NCI-H146 (cell line): Measurements from ENCODE around the gene DSE.

Source experiments
- DNase-seq: peaks from one replicate; lab custom pipeline; 2025; lab: John Stamatoyannopoulos, UW

DSE gene

GRCh38 chr6:116447496-116448011 is 76.8 kb downstream of the DSE start:
- DNase-seq, result no peak

- DNase-seq, result no peak
These were observed 78.8 kb downstream of the DSE start for GRCh38 chr6:116449565-116449964.

GRCh38 chr6:116450185-116450710 is 79.5 kb downstream of the DSE start:
- no peak for DNase-seq

- no peak for DNase-seq
These were observed 80.3 kb downstream of the DSE start for GRCh38 chr6:116450769-116451740.

GRCh38 chr6:116451916-116452315 is 81.2 kb downstream of the DSE start:
- no peak for DNase-seq

- no peak for DNase-seq
These were observed 81.8 kb downstream of the DSE start for GRCh38 chr6:116452531-116452930.

GRCh38 chr6:116456106-116456505 is 85.4 kb downstream of the DSE start:
- no peak for DNase-seq

GRCh38 chr6:116456927-116457326 is 86.2 kb downstream of the DSE start:
- DNase-seq, result no peak

- no peak for DNase-seq
These were observed 87.5 kb downstream of the DSE start for GRCh38 chr6:116458264-116458663.

- DNase-seq, result no peak
These were observed 89.2 kb downstream of the DSE start for GRCh38 chr6:116459927-116460326.

- no peak for DNase-seq
These were observed 90.7 kb downstream of the DSE start, which contains the start of gene CALHM6 for GRCh38 chr6:116461331-116461931. CALHM6 (plus strand) TSS chr6:116461375; CDS start chr6:116461930, 555 bp downstream.

- no peak for DNase-seq
These were observed 91.5 kb downstream of the DSE start for GRCh38 chr6:116461932-116462885.

GRCh38 chr6:116463301-116463700 is 92.6 kb downstream of the DSE start:
- DNase-seq, result no peak

GRCh38 chr6:116465246-116465645 is 94.5 kb downstream of the DSE start:
- DNase-seq, result no peak

- DNase-seq, result no peak
These were observed 96.3 kb downstream of the DSE start for GRCh38 chr6:116467096-116467495.

GRCh38 chr6:116467514-116467913 is 96.8 kb downstream of the DSE start:
- no peak for DNase-seq

- DNase-seq, result no peak
These were observed 97.5 kb downstream of the DSE start for GRCh38 chr6:116468293-116468692.

- no peak for DNase-seq
These were observed 100.8 kb downstream of the DSE start for GRCh38 chr6:116471531-116471930.

- no peak for DNase-seq
These were observed 102.0 kb downstream of the DSE start for GRCh38 chr6:116472706-116473105.

- no peak for DNase-seq
These were observed 104.4 kb downstream of the DSE start for GRCh38 chr6:116475141-116475540.

- DNase-seq, result no peak
These were observed 105.4 kb downstream of the DSE start for GRCh38 chr6:116476002-116476678.
